NCI-H2227 treated with DMSO at 0.1 percent for 48 hours (cell line): Measurements from ENCODE around the gene NPLOC4.

Experiments
- DNase-seq: peaks from one replicate; lab custom pipeline; 2025; lab: John Stamatoyannopoulos, UW

The NPLOC4 gene

DNA sequence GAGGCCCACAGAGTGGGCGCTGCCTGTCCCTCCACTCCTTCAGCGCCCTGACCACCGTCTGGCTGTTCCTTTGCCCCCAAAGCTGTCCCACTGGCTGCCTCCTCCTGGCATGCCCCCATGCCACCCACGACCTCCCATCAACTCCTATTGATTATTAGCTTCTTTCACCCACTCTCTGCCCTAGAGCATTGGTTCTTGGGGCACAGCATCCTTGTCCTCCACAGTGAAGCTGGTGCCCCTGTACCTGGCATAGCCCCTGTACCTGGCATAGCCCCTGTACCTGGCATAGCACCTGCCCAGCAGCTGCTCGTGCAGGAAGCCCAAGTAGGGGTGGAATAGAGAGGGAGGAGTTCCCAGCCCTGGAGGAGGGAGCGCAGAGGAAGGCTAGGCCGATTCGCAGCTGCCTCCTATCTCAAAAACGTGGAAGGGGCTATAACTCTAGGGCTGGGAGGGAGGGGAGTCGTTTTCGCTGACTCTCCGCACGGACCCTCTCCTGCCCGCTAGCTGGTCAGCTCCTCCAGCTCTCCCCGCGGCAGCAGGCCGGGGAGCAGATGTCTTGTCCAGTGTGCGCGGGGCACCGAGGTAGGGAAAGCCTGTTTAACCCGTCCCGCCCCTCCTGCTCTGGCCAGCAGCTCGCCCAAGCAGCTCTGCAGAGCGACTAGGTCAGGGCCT, 118.7 kb downstream of the NPLOC4 start:
- DNase-seq, result no peak

- DNase-seq, result no peak
Measured at GRCh38 chr17:81517339-81518112, 119.4 kb downstream of the NPLOC4 start.

GRCh38 chr17:81517009-81517338, 119.9 kb downstream of the NPLOC4 start:
- DNase-seq, result no peak

DNA sequence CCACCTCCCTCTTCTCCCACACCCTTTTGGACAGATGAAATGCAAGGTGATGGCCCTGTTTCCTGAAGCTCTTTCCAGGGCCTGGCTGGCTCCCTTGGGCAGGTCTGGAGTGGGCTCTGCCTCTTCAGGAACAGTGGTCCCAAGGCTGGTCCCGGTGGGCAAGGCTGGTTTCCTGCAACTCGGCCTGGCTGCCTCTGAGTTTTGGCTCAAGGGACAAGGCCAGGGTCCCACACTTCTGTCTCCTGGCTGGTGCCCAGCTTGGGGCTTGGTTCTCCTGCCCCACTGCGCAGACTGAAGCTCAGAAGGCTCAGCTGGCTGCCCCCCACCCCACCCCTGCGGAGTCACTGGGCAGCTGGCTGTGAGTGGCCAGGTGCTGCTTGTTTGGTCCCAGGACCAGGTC, 120.5 kb downstream of the NPLOC4 start:
- DNase-seq, result no peak

GRCh38 chr17:81515530-81516041, 121.3 kb downstream of the NPLOC4 start:
- no peak for DNase-seq

GRCh38 chr17:81514739-81515529, 122.0 kb downstream of the NPLOC4 start:
- DNase-seq, result peak; percentile 74

- no peak for DNase-seq
Measured at GRCh38 chr17:81514489-81514738, 122.5 kb downstream of the NPLOC4 start.

GRCh38 chr17:81513753-81514488, 123.0 kb downstream of the NPLOC4 start:
- DNase-seq, result peak; percentile 73

DNA sequence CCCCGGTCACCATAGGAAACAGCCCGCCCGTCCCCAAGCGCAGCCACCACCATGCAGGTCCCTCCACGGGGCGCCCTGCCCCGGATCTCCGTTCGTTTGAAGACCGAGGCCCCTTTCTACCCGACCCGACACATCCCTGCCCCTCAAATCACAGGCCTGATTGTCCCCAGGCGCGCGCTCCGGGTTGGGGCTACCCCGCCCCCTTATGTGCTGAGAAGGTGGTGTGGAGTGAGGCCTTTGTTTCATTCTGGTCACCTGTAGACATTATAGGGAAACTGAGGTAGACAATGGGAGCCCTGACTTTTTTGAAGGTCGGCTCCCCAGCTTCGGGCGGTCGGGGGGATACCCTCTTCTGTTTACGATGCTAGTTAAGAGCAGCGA, 123.5 kb downstream of the NPLOC4 start:
- DNase-seq, result peak; percentile 73

- peak; percentile 89 for DNase-seq
Measured at GRCh38 chr17:81512562-81513371, 124.1 kb downstream of the NPLOC4 start, which contains the start of gene ACTG1. TSS of gene ACTG1 (minus strand) at chr17:81512799. CDS start at chr17:81512354, 445 bp downstream.

DNA sequence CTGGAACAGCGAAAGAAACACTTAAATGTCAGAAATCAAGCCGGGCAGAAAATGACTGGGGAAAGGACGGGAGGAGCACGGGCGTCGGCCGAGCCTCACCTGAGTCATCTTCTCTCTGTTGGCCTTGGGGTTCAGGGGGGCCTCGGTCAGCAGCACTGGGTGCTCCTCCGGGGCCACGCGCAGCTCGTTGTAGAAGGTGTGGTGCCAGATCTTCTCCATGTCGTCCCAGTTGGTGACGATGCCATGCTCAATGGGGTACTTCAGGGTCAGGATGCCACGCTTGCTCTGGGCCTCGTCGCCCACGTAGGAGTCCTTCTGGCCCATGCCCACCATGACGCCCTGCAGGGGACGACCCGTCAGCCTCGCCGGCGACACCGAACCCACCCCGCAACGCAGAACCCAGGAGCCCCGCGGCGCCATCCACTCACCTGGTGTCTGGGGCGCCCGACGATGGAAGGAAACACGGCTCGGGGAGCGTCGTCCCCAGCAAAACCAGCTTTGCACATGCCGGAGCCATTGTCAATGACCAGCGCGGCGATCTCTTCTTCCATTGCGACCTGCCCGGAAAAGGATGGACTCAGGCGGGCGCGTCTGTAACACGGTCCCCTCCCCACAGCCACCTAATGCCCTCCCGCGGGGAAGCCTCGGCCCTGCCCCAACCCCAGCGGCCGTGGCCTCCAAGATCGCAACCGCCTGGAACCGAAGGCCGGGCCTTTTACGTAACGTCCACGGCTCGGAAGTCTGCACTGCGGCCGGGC, 124.9 kb downstream of the NPLOC4 start:
- no peak for DNase-seq

DNA sequence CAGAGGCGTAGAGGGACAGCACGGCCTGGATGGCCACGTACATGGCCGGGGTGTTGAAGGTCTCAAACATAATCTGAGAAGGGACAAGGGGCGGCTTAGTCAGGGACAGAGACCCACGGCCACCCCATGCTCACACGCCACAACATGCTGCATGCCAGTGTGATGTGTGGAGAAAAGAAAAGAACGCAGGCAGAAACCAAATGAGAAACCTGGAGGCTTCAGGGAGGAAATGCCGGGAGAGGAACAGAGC, 125.4 kb downstream of the NPLOC4 start:
- no peak for DNase-seq

DNA sequence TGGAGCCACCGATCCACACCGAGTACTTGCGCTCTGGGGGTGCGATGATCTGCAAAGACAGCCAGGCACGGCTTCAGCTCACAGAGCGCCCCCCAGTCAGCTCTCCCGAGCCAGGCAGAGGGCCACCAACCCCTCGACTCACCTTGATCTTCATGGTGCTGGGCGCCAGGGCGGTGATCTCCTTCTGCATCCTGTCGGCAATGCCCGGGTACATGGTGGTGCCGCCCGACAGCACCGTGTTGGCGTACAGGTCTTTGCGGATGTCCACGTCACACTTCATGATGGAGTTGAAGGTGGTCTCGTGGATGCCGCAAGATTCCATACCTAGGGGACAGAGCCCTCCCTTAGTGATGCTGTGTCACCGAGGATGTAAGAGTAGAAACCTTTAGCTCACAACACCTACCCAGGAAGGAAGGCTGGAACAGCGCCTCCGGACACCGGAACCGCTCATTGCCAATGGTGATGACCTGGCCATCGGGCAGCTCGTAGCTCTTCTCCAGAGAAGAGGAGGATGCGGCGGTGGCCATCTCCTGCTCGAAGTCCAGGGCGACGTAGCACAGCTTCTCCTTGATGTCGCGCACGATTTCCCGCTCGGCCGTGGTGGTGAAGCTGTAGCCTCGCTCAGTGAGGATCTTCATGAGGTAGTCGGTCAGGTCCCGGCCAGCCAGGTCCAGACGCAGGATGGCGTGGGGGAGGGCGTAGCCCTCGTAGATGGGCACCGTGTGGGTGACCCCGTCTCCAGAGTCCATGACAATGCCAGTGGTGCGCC, 125.9 kb downstream of the NPLOC4 start:
- DNase-seq, result no peak

GRCh38 chr17:81509972-81510784, 126.7 kb downstream of the NPLOC4 start:
- no peak for DNase-seq

DNA sequence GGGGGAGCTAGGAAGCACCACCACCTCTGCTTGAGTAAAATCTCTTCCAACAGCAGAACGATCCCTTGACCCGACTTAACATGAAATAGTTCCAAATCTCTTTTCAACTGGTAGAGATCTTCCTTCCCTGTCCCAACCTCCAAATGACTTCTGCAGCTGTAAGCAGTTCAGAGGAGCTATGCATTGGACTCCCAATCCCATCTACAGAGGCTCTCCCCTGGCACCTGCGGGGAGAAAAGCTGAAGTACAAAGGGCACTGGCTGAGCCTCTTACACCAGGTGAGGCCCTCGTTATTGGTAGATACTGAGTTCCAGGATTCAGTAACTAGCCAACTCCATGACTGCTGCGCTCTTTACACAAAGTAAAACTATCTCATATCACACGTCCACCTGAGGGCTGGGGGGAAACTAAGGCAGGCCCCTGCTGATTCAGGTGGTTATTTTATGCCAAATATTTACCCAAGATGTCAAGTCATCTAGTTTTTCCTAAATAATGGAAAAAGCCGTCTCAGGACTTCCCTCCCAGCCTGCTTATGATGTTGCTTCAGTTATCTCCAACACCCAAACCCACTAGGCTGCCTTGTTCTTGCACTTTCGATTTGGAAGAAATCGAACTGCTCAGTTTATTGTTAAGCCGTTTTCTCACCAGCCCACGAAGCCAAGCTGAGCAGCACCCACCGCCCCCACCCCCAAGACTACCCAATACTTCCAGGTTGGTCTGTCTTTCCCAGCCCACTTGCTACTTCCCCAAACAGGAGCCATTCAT, 127.5 kb downstream of the NPLOC4 start:
- no peak for DNase-seq

GRCh38 chr17:81508639-81509206, 128.2 kb downstream of the NPLOC4 start:
- DNase-seq, result peak; percentile 49
